HCT116 (cell line): ENCODE measurements around the gene EPG5. TPM values are rescaled to one million over a fixed set of nuclear protein-coding genes. Genes with fewer than 3 reads are reported as not detected.

Experiments
- ATAC-seq: fragments of 200-7000 bp; cut with Tn5 transposase; 2 replicates; pipeline ENCODE4 v1.9.1; 2020; ENCODE audit warnings: mild to moderate bottlenecking, moderate library complexity
- BruUV-seq: library from RNA; stranded (reverse); fragments of 400-500 nt; replicated peaks from 2 replicates; lab custom pipeline; 2021; lab: Mats Ljungman, UMichigan
- CTCF ChIA-PET: fragments of 300-600 bp; sonication (Branson Sonifier 250); formaldehyde crosslinking; loops from one replicate; lab custom pipeline; 2021; ENCODE audit warnings: antibody characterized with exemption; lab: Charles Lee
- POLR2A ChIA-PET: fragments of 300-600, 350-600 bp; sonication (Branson Sonifier 250); formaldehyde crosslinking; loops from one replicate; lab custom pipeline; 2021; ENCODE audit warnings: antibody characterized with exemption; lab: Charles Lee
- RAD21 ChIA-PET, 2 experiments: fragments of 300-600 bp; sonication (Branson Sonifier 250); formaldehyde crosslinking; loops; one replicate each; lab custom pipeline; 2023; ENCODE audit warnings: low total read pairs in 2 of 2; ENCODE audit not compliant: uncharacterized antibody in 2 of 2, unreplicated experiment in 2 of 2, low non-redundant PET in 1 of 2; lab: Charles Lee
- DNase-seq: peaks from one replicate; pipeline ENCODE4 v3.0.0-alpha.2; 2010; ENCODE audit warnings: low read depth, low spot score
- H2AFZ ChIP-seq: fragments of 200-600 bp; shearing (Covaris generic), sonication (generic); 2 replicates; pipeline ENCODE4 v1.6.1; 2017; ENCODE audit warnings: low read depth, mixed run types, mixed read lengths, antibody characterized with exemption, low read length; ENCODE audit not compliant: poor library complexity, severe bottlenecking
- H3K27ac ChIP-seq: 2 replicates; pipeline ENCODE4 v1.5.1; 2012; ENCODE audit warnings: low read depth, low read length
- H3K27me3 ChIP-seq: fragments of 200-600 bp; sonication (generic); 2 replicates; pipeline ENCODE4 v1.6.1; 2016; ENCODE audit warnings: mixed run types, low read length, mixed read lengths; ENCODE audit not compliant: insufficient read depth
- H3K36me3 ChIP-seq, 2 experiments: fragments of 200-500 bp in 1 of 2; fragments of 200-600 bp in 1 of 2; sonication (Bioruptor generic) in 1 of 2; sonication (generic) in 1 of 2; 2 replicates each; pipeline versions ENCODE4 v1.5.1 to v1.6.1; 2014 to 2016; ENCODE audit warnings: low read length in 2 of 2, inconsistent platforms in 1 of 2, mixed read lengths in 1 of 2, mixed run types in 1 of 2; ENCODE audit not compliant: insufficient read depth in 2 of 2, control insufficient read depth in 1 of 2
- H3K4me1 ChIP-seq, 2 experiments: fragments of 200-600 bp in 1 of 2; sonication (generic) in 1 of 2; 2 replicates each; pipeline versions ENCODE4 v1.5.1 to v1.6.1; 2012 to 2017; ENCODE audit warnings: low read length in 2 of 2, inconsistent platforms in 1 of 2, mild to moderate bottlenecking in 1 of 2, mixed read lengths in 1 of 2, mixed run types in 1 of 2, moderate library complexity in 1 of 2; ENCODE audit not compliant: insufficient read depth in 2 of 2, control insufficient read depth in 1 of 2
- H3K4me2 ChIP-seq: fragments of 200-600 bp; sonication (generic); 2 replicates; pipeline ENCODE4 v1.6.1; 2017; ENCODE audit warnings: mixed run types, low read length, mixed read lengths
- H3K4me3 ChIP-seq, 2 experiments: fragments of 200-600 bp in 1 of 2; sonication (generic) in 1 of 2; replicated peaks in 1 of 2; 2 replicates each; pipeline ENCODE4 v1.5.1; 2011 to 2016; ENCODE audit warnings: low read length in 2 of 2, control low read depth in 1 of 2, low read depth in 1 of 2, mild to moderate bottlenecking in 1 of 2, mixed read lengths in 1 of 2, mixed run types in 1 of 2
- H3K79me2 ChIP-seq: fragments of 200-600 bp; sonication (generic); 2 replicates; pipeline ENCODE4 v1.6.1; 2017; ENCODE audit warnings: mild to moderate bottlenecking, mixed run types, low read length, moderate library complexity, mixed read lengths; ENCODE audit not compliant: insufficient read depth
- H3K9ac ChIP-seq: fragments of 200-600 bp; sonication (generic); 2 replicates; pipeline ENCODE4 v1.6.1; 2016; ENCODE audit warnings: low read length, mixed read lengths
- H3K9me2 ChIP-seq: fragments of 200-600 bp; sonication (generic), shearing (Covaris generic); 2 replicates; pipeline ENCODE4 v1.6.1; 2017; ENCODE audit warnings: mixed run types, mild to moderate bottlenecking, moderate library complexity; ENCODE audit not compliant: insufficient read depth
- H3K9me3 ChIP-seq, 2 experiments: fragments of 200-500 bp in 1 of 2; fragments of 200-600 bp in 1 of 2; sonication (Bioruptor generic) in 1 of 2; sonication (generic) in 1 of 2; 2 replicates each; pipeline ENCODE4 v1.6.1; 2014 to 2017; ENCODE audit warnings: low read length in 2 of 2, mixed read lengths in 2 of 2, inconsistent platforms in 1 of 2, low read depth in 1 of 2, mild to moderate bottlenecking in 1 of 2, mixed run types in 1 of 2, moderate library complexity in 1 of 2; ENCODE audit not compliant: control insufficient read depth in 1 of 2, insufficient read depth in 1 of 2
- H4K20me1 ChIP-seq: fragments of 200-600 bp; sonication (generic), shearing (Covaris generic); 2 replicates; pipeline ENCODE4 v1.6.1; 2017; ENCODE audit warnings: mixed run types, mild to moderate bottlenecking, moderate library complexity; ENCODE audit not compliant: insufficient read depth
- EGR1 ChIP-seq: IDR thresholded peaks from 2 replicates; pipeline ENCODE4 v1.6.1; 2012; ENCODE audit warnings: low read depth
- EZH2 ChIP-seq: fragments of 200-600 bp; sonication (generic); IDR thresholded peaks from 2 replicates; pipeline ENCODE4 v1.6.1; 2017; ENCODE audit warnings: antibody characterized with exemption, mixed run types
- FOSL1 ChIP-seq: IDR thresholded peaks from 2 replicates; pipeline ENCODE4 v1.6.1; 2012; ENCODE audit warnings: low read depth
- JUND ChIP-seq: IDR thresholded peaks from 2 replicates; pipeline ENCODE4 v1.6.1; 2012
- POLR2A ChIP-seq: IDR thresholded peaks from 2 replicates; pipeline ENCODE4 v1.7.0; 2011; ENCODE audit warnings: borderline replicate concordance; ENCODE audit not compliant: insufficient read depth, insufficient read length; ENCODE audit errors: extremely low read depth
- POLR2AphosphoS5 ChIP-seq: IDR thresholded peaks from 2 replicates; pipeline ENCODE4 v1.6.1; 2011; ENCODE audit warnings: mild to moderate bottlenecking, low read depth, low read length, moderate library complexity
- RAD21 ChIP-seq: IDR thresholded peaks from 2 replicates; pipeline ENCODE4 v1.6.1; 2012; ENCODE audit warnings: low read depth, mild to moderate bottlenecking
- SP1 ChIP-seq: IDR thresholded peaks from 2 replicates; pipeline ENCODE4 v1.6.1; 2012; ENCODE audit warnings: low read depth
- SRF ChIP-seq: IDR thresholded peaks from 2 replicates; pipeline ENCODE4 v1.6.1; 2012; ENCODE audit warnings: low read depth
- TCF7L2 ChIP-seq: IDR thresholded peaks from 2 replicates; pipeline ENCODE4 v1.7.0; 2011; ENCODE audit warnings: borderline replicate concordance, inconsistent platforms; ENCODE audit not compliant: insufficient read depth, insufficient read length; ENCODE audit errors: extremely low read depth
- YY1 ChIP-seq: IDR thresholded peaks from 2 replicates; pipeline ENCODE4 v1.6.1; 2011; ENCODE audit warnings: low read length, low read depth, moderate library complexity, mild to moderate bottlenecking; ENCODE audit not compliant: insufficient replicate concordance; ENCODE audit errors: extremely low read depth
- ZFX ChIP-seq: fragments of 450-650 bp; IDR thresholded peaks from 2 replicates; pipeline ENCODE4 v1.6.1; 2017
- ZNF274 ChIP-seq: fragments of 200-500 bp; sonication (Bioruptor generic); IDR thresholded peaks from 2 replicates; pipeline ENCODE4 v1.6.1; 2014; ENCODE audit warnings: mild to moderate bottlenecking, low read depth, low read length, inconsistent platforms
- intact Hi-C: fragments of 100-400 bp; cut with micrococcal nuclease; formaldehyde crosslinking; loops from 2 replicates; pipeline ENCODE4 v1.10.0; 2022
- total RNA-seq: library from RNA; stranded (reverse); gene quantifications from one replicate; pipeline ENCODE4 v1.2.1, GENCODE V29; 2021; ENCODE audit not compliant: unreplicated experiment
- TF ChIP-seq, protein P1 (sequence below): IDR thresholded peaks from 2 replicates; pipeline ENCODE4 v1.6.1; 2012; ENCODE audit warnings: low read depth
- TF ChIP-seq, protein P2 (sequence below): IDR thresholded peaks from 2 replicates; pipeline ENCODE4 v1.6.1; 2012
- TF ChIP-seq, protein P3 (sequence below), 3 experiments: fragments of 200-600 bp in 1 of 3; sonication (generic) in 1 of 3; IDR thresholded peaks in 2 of 3; conservative IDR thresholded peaks in 1 of 3; 2 replicates each; pipeline ENCODE4 v1.5.1; 2012 to 2017; ENCODE audit warnings: low read depth in 2 of 3, low read length in 2 of 3, antibody characterized with exemption in 1 of 3, borderline replicate concordance in 1 of 3, control low read depth in 1 of 3, mild to moderate bottlenecking in 1 of 3, mixed read lengths in 1 of 3, mixed run types in 1 of 3, moderate library complexity in 1 of 3; ENCODE audit not compliant: insufficient read depth in 1 of 3

EPG5 gene
- total RNA-seq, 1 experiment from 2014 or later, result 12.9 TPM

DNA sequence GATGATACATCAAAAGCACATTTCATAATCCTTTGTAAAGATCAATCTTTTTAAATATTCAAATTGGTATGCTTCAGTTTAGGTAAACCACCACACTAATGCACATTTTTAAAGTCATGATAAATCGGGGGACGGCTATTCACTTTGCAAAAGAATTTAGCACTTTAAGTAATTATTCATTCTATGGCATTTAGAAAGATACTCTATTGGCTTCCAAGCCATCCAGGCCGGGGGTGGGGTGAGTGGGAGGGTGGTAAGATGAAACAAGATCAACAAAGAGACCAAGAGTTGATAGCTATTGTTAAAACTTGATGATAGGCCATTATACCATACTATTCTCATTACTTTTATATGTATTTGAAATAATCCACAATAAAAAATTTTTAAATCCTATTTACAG is 41.0 kb downstream of the EPG5 start:
- Histone ChIP-seq H3K4me1 (no peaks in the 10 kb centered on the region), H3K9me2 (no peaks in the 10 kb centered on the region), H3K9me3 (no peaks in the 10 kb centered on the region), H3K9ac (no peak overlapping the region), H3K27ac (no peak overlapping the region), H2AFZ (no peak overlapping the region), H3K36me3 (peaks cover 6 to 11% of the 10 kb centered on the region in 2 experiments; a peak in 2 of 4 replicates), H3K79me2 (no peaks in the 10 kb centered on the region), H3K27me3 (no peaks in the 10 kb centered on the region), H3K4me3 (no peak overlapping the region), H3K4me2 (no peak overlapping the region), H4K20me1 (no peaks in the 10 kb centered on the region)
- RAD21 ChIA-PET, result no interaction called here
- intact Hi-C loops, result loop anchor here (5.0 kb wide), 1 partner anchor 146 kb away; the partner anchor contains the start of gene PSTPIP2
- no TSS peak for BruUV-seq
- DNase-seq (no peak), ATAC-seq (no peak)
- CTCF ChIA-PET, result no interaction called here
- POLR2A ChIA-PET, result no interaction called here
- TF ChIP-seq, protein P1, sequence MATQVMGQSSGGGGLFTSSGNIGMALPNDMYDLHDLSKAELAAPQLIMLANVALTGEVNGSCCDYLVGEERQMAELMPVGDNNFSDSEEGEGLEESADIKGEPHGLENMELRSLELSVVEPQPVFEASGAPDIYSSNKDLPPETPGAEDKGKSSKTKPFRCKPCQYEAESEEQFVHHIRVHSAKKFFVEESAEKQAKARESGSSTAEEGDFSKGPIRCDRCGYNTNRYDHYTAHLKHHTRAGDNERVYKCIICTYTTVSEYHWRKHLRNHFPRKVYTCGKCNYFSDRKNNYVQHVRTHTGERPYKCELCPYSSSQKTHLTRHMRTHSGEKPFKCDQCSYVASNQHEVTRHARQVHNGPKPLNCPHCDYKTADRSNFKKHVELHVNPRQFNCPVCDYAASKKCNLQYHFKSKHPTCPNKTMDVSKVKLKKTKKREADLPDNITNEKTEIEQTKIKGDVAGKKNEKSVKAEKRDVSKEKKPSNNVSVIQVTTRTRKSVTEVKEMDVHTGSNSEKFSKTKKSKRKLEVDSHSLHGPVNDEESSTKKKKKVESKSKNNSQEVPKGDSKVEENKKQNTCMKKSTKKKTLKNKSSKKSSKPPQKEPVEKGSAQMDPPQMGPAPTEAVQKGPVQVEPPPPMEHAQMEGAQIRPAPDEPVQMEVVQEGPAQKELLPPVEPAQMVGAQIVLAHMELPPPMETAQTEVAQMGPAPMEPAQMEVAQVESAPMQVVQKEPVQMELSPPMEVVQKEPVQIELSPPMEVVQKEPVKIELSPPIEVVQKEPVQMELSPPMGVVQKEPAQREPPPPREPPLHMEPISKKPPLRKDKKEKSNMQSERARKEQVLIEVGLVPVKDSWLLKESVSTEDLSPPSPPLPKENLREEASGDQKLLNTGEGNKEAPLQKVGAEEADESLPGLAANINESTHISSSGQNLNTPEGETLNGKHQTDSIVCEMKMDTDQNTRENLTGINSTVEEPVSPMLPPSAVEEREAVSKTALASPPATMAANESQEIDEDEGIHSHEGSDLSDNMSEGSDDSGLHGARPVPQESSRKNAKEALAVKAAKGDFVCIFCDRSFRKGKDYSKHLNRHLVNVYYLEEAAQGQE, result no peak
- TF ChIP-seq RAD21 (no peak), SP1 (no peak), POLR2A (no peak), EGR1 (no peak), ZNF274 (no peak), POLR2AphosphoS5 (no peak), YY1 (no peak), EZH2 (no peak), SRF (no peak), ZFX (no peak), TCF7L2 (no peak), JUND (no peak), FOSL1 (no peak)
- TF ChIP-seq, protein P2, sequence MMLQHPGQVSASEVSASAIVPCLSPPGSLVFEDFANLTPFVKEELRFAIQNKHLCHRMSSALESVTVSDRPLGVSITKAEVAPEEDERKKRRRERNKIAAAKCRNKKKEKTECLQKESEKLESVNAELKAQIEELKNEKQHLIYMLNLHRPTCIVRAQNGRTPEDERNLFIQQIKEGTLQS, result no peak
- TF ChIP-seq, protein P3, sequence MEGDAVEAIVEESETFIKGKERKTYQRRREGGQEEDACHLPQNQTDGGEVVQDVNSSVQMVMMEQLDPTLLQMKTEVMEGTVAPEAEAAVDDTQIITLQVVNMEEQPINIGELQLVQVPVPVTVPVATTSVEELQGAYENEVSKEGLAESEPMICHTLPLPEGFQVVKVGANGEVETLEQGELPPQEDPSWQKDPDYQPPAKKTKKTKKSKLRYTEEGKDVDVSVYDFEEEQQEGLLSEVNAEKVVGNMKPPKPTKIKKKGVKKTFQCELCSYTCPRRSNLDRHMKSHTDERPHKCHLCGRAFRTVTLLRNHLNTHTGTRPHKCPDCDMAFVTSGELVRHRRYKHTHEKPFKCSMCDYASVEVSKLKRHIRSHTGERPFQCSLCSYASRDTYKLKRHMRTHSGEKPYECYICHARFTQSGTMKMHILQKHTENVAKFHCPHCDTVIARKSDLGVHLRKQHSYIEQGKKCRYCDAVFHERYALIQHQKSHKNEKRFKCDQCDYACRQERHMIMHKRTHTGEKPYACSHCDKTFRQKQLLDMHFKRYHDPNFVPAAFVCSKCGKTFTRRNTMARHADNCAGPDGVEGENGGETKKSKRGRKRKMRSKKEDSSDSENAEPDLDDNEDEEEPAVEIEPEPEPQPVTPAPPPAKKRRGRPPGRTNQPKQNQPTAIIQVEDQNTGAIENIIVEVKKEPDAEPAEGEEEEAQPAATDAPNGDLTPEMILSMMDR (IDR thresholded peaks at IDR 0.05 in 2 of 3, conservative IDR thresholded peaks at IDR 0.05 in 1 of 3; ENCODE audit: borderline replicate concordance in 1 of 3, insufficient read depth in 1 of 3, low read depth in 2 of 3, low read length in 2 of 3), result no peak
